Measurements from ENCODE around the gene CDK5R1.

The CDK5R1 gene

DNA sequence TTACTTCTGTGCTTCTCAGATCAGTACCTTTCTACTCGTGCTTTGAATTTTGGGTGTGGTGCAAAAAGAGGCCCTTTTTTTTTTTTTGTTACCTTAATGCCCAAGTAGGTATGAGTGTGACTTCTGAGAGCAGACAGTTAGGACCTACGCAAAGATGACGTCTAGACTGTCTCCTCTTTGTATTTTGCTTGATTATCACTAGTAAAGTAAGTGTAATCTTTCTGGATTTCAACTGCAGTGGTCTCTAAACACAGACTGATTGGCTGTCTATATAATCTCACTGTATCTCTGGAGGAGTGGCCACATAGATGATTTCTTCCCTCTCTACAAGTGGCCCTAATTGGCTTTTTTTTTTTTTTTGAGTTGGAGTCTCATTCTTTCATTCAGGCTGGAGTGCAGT lies 11.5 kb upstream of the CDK5R1 start:
- no peak for DNase-seq

GRCh38 chr17:32477220-32477619 lies 9.6 kb upstream of the CDK5R1 start:
- DNase-seq, result no peak

DNA sequence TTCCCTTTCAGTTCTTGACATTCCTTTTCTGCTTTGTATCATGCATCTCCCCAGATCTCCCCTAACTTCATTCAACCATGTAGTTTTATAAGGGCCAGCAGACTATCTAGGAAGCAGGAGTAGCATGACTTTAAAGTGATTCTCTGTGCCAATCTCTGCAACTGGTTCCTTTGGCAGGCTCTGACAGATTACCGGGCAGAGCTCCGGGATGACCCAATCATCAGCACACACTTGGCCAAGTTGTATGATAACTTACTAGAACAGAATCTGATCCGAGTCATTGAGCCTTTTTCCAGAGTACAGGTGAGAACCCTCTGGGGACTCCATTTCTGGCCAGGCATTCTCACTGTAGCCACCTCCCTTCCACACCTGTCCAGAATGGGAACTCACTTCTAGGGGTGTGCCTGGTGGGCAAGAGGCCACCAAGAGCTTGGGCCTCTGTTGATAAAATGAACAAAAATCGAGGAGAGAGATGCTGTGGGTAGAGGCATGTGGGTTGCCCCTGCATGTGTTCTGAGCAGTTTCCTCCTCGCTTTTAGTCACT lies 7.6 kb upstream of the CDK5R1 start:
- no peak for DNase-seq

DNA sequence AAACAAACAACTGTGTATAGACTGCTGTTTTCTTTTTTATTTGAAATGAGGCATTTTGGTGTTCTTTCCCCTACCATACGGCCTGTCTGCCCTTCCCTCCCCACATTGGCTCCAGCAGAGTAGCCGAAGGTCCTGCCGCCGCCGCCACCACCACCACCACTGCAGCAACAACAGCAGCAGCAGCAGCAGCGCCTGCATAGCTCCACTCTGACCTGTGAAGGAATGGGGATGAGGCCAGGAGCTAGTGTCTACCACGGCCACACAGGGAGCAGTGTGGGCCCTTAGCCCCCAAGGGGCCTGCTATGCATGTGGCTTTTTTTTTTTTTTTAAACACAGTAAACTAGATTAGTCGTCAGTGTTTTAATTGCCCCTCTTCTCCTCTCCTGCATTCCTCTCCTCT lies 5.6 kb upstream of the CDK5R1 start:
- no peak for DNase-seq

DNA sequence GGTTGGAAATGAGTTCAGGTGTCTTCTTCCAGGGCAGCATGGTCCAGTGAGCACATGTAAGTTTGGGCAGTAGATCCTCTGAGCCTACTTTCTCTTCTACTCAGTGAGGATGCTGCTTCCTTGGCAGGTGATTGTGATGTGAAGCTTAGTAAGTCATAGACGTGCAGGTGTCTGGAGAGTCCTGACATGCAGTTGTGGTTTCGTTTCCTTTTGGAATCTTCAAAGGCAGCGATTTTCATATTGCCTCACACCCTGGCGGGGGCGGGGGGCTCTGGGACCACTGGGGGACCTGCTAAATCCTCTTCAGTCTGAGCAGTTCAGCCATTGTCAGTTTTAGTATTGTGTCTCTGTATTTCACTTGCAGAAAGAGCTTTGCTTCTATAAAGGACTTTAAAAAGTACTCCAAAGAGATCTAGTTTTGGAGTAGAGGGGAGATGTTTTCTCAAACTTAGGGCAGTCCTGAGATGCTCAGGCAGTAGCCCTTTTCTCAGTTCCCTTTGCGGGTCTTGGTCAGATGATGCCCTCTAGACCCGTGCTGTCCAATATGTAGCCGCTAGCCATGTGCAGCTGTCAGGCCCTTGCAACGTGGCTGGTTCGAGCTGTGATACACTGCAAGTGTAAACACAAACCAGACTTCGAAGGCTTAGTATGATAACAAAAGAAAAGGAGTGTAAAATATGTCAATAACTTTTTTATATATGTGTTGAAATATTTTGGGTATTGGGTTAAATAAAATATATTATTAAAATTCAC lies 4.0 kb upstream of the CDK5R1 start:
- no peak for DNase-seq

GRCh38 chr17:32483451-32484019 lies 3.3 kb upstream of the CDK5R1 start:
- DNase-seq, result peak; percentile 80

GRCh38 chr17:32484041-32484461 lies 2.7 kb upstream of the CDK5R1 start:
- DNase-seq, result no peak

DNA sequence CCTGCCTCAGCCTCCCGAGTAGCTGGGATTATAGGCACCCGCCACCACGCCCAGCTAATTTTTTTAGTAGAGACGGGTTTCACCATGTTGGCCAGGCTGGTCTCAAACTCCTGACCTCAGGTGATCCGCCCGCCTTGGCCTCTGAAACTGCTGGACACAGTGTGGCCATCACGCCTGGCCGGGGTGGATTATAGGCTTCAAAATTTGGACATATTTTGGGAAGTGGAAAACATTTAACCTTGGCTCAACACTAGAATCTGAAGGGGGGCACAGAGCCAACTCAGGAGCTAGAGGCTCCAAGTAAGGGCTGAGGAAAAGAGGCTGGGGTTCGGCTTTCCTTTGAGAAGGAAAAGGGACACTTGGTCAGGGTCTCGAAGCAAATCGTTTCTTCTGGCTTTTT lies 2.2 kb upstream of the CDK5R1 start:
- DNase-seq, result no peak

GRCh38 chr17:32485261-32486110 lies 1.3 kb upstream of the CDK5R1 start:
- no peak for DNase-seq

DNA sequence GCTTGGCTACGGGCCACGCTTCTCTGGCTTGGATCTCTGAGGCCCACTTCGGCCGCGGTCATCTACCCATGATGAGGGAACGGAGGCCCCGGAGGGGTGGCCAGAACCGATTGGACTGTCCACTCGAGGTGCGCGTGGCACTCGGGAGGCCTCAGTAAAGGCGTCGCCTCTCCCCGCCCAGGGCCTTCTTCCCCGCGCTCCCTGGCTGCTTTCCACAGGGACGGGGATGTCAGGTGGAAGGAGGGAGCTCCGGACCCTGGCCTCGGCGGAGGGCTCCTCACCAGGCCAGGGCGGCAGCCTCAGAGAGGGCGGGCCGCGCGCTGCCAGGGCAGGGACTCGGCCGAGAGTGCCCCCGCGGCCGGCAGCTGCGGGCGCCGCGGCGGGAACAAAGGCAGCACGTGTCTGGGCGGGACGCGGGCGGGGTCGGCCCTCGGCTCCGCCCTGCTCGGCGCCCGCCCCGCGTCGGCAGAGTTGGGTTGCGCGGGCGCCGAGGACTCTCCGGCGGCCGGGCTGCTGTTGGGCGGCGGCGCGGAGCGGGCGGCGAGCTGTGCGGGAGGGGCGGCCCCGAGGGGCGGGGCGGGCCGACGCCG lies 587 bp upstream of the CDK5R1 start:
- DNase-seq, result peak; percentile 90

DNA sequence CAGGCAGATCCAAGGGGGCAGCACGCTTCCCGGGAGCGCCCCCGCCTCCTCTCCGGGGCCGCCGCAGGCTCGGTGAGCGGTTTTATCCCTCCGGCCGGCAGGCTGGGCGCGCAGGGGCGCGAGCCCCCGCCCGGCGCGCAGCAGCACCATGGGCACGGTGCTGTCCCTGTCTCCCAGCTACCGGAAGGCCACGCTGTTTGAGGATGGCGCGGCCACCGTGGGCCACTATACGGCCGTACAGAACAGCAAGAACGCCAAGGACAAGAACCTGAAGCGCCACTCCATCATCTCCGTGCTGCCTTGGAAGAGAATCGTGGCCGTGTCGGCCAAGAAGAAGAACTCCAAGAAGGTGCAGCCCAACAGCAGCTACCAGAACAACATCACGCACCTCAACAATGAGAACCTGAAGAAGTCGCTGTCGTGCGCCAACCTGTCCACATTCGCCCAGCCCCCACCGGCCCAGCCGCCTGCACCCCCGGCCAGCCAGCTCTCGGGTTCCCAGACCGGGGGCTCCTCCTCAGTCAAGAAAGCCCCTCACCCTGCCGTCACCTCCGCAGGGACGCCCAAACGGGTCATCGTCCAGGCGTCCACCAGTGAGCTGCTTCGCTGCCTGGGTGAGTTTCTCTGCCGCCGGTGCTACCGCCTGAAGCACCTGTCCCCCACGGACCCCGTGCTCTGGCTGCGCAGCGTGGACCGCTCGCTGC lies 832 bp downstream of the CDK5R1 start:
- peak; percentile 54 for DNase-seq

DNA sequence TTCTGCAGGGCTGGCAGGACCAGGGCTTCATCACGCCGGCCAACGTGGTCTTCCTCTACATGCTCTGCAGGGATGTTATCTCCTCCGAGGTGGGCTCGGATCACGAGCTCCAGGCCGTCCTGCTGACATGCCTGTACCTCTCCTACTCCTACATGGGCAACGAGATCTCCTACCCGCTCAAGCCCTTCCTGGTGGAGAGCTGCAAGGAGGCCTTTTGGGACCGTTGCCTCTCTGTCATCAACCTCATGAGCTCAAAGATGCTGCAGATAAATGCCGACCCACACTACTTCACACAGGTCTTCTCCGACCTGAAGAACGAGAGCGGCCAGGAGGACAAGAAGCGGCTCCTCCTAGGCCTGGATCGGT lies 1.4 kb downstream of the CDK5R1 start:
- no peak for DNase-seq

GRCh38 chr17:32488604-32489180 lies 1.9 kb downstream of the CDK5R1 start:
- DNase-seq, result no peak

DNA sequence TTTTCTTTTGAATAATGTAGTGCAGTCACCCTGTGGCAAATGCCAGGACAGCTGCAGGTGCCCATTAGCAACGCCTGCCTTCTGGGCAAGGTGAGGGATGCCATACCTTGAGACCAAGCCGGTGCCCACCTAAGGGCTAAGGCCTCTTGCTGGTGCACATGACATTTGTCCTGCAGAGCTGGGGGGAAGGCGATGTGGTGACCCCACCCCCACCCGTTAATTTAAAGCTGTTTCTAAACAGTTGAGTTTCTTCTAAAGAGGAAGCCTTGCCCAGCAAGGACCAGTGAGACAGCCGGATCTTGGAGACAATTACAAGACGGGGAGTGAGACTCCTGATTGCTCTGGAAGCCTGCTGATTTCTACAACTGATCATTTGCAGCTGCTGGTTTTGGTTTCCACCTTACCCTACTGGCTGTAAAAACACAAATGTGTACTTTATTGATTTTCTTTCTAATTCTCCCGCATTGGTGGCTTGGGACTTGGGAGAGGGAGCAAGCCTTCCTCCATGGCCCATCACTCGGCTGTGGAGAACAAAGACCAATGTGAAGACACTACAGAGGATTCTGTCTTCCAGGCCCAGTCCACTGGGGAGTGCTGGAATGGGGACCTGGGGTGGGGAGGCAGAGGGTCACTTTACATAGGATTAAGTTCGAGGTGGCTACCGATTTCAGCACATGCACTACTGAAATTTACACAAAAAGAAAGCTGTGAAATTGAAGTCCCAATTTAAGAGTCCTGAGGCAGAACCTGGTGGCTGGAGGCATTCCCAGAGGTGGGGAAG lies 2.7 kb downstream of the CDK5R1 start:
- peak; percentile 47 for DNase-seq

- DNase-seq, result no peak
These were observed 3.3 kb downstream of the CDK5R1 start for GRCh38 chr17:32490101-32490482.

DNA sequence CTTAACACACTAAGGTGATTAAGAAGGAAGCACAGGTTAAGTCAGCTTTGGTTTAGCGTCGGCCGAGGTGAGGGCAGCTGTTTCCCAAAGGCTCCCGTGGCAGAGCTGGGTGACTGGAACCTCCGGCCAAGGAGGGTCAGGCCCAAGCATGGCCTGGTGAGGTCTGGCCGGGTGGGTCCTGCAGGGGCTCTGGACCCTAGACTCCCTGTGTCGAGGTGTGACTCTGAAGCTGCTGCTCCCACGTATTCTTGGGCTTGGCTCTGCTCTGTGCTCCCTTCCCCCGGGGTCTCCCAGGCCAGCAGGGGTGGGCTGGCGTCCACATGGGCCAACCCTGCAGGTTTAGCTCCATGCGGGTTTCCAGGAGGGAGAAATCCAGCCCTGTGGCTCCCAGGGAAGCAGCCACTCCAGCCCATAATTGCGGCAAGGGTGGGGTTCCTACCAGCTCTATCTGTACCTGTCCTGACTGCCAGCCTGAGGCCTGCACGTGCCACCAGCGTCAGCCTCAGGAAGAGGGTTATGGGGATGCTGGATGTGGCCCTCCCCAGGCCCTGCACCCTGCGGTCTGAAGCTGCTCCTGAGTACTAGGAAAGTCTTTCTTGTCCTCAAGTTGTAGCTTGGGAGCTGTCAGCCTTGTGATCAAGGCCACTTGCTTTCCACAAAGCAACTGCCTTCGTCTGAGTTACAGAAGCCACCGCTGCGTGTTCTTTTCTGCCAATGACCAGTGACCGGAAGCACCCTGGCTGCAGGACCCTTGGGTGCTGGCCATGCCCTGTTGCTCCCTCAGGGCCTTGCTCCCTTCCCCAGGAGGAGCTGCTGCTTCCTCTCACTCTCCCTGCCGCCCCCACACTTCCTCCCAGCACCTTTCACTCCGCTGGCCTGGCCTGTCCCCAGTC lies 4.8 kb downstream of the CDK5R1 start:
- no peak for DNase-seq

- no peak for DNase-seq
These were observed 5.4 kb downstream of the CDK5R1 start for GRCh38 chr17:32492264-32492589.

- DNase-seq, result no peak
These were observed 6.0 kb downstream of the CDK5R1 start for GRCh38 chr17:32492648-32493289.

- no peak for DNase-seq
These were observed 6.8 kb downstream of the CDK5R1 start for GRCh38 chr17:32493571-32493970.

DNA sequence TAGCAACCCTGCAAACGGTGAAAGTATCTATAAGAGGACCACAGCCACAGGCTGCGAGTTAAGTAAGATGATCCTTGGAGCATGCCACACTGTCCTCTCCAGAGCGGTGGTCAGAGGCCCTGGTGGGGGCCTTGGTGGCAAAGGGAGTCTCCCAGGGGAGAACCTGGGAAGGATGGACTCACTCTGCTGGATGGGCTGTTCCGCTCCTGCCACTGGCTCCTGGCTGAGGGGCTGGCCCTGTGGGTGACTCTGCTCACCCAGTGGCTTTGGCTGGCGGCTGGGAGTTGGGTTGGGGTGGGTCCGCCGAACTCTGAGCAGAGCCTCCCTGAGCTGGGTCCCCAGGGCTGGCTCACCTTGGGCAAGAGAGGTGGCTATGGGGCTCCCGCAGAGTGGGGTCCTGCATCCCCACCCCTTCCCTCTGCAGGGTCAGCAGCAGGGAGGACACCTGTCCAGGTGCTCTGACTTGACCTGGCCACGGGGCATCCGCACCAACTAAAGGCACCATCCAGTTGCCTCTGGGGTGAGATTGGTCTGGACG lies 7.3 kb downstream of the CDK5R1 start:
- no peak for DNase-seq
